ENCODE data around the gene MICALL2. TPM values are rescaled to one million over a fixed set of nuclear protein-coding genes. Genes with fewer than 3 reads are reported as not detected.

MICALL2 gene
- polyA plus RNA-seq, 12 donors = 3.9 to 11.7 (median 5.1) TPM; not detected in 1

DNA sequence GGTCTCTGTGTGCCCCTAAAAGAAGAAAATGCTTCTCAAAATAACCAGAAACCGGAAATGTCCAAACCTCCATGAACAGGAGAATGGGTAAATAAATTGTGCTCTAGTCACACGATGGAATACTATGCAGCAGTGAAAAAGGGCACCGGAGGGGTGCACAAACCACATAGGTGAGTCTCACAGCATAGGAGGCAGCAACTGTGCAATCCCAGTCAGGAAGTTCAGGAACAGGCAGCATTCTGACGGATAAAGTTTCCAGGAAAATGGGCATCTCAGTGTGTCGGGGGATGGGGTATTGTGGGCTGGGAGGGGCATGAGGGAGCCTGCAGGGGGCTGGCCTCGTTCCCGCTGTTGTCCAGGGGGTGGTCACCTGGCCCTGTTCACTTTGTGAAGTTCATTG lies 63.1 kb downstream of the MICALL2 start:
- DNase-seq = no peak

DNA sequence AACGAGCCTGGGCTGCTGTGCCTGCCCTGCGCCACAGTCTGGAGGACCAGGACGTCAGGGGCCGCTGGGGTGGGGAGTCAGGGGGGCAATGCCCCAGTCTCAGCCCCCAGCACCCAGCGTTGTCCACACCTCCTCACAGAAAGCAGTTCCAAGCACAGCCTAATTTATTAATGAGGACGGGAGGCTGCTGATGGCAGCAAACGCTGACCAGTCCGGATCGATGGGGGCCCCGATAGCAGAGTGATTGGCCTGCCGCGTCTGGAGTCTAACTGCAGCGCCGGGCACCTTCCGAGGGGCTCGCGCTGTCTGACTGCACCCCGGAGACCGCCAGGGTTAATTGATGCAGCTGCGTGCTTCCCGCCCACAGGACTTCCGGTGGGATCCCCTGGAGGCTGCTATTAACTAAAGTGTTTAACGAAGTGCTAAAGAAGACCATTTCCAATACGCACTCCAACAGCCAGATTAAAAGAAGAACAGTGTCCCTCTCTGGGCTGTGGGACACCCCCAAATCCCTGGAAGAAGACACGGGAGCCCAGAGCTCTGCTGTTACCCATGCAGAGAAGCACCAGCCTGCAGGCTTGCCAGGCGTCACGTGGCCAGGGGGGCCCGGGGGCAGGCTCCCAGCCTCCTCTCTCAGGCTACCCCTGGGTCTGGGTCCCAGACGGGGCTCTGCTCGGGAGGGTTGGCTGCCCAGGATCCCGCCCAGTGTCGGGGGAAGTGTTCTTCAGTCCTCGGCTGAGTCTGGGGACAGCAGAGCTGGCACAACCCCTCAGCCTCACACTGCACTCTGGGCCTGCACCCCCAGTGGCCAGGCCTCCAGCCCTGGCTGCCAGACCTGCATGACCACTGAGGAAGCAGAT lies 63.8 kb downstream of the MICALL2 start:
- DNase-seq = no peak

DNA sequence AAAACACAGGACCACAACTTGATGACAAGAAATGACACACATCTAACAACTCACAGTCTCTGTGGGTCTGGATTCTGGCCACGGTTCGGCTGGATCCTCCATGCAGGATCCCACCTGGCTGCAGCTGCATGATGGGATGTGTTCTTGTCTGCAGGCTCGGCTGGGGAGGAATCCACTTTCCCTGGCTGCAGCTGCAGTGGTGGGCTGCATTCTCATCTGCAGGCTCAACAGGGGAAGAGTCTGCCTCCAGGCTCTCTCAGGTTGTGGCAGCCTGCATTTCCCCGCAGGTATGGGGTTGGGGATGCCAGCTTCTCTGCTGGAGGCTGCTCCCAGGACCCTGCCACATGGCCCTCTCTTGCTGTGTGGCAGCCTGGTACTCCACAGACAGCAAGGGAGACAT lies 64.9 kb downstream of the MICALL2 start:
- no peak for DNase-seq

DNA sequence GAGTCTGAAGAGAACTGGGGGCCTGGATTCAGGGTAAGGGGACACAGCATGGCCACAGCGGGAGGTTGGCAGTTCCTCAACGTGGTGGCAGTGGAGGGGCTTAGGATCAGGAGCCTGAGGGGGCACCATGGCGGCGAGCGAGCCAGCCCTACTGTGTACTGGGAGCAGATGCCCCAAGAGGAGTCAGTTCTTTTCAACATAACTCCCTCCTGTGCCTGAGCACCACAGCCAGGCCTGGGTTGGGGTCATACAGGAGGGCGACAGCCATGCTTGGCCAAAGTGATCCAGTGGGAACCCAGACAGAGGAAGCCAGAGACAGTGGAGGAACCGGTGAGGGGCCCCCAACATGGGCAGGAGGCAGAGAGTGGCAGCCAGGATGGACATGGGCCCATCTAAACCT lies 65.8 kb downstream of the MICALL2 start:
- DNase-seq = no peak

DNA sequence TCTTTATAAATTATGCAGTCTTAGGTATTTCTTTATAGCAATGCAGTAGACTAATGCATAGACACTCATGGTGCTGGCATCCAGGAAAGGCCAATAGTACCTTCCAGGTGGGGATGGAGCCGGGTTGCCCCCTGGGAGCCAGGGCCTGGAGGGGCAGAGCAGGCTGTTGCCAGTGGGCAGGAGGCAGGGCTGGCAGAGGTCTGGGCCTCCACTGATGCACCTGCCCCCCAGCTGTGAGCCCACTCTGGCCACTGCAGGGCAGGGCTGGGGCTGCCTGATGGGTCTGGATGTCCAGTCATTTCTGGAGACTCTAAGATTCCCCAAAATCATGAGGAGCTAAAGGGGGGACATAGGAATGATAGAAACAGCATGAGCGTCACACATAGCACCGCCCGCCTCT lies 66.7 kb downstream of the MICALL2 start:
- no peak for DNase-seq

DNA sequence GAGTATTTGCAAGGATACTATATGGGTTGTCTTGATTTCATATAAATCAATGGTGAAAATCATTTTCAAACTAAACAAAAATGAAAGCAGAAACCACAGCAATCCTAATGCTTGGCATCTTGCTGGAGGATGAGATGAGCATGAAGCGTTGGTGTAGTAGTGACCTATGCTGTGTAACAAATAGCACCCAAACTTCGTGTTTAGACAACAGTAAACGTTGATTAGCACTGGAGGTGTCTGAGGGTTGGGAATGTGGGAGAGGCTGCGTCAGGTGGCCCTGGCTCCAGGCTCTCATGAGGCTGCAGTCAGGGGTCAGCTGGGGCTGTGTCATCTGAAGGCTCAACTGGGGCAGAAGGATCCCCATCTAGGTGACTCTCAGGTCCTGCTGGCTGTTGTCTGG lies 67.8 kb downstream of the MICALL2 start:
- DNase-seq = no peak

DNA sequence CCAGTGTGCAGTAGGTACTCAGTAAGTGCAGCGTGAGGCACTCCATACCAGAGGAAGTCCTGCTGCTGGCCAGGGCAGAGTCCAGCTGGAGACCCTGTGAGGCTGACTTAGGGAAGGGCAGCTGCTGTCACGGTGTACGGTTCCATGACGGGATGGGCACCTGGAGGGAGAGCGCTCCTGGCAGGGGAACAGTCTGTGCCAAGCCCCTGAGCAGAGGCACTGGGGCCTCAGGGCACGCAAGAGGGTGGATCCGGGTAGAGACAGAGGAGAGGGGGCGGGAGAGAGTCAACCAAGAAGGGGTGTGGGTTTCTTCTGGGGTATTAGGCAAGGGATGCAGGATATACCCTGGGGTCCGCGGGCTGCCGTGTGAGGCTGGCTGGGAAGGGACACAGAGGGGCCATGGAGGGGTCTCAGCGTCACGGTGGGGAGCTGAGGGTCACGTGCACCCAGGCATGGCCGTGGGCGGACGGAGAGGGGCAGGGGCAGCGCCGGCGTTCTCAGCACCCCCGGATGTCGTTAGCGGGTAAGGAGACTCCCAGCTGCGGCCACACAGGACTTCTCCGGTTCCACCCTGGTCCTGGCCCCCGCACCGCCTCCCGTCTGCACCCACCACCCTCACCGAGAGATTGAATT lies 70.5 kb downstream of the MICALL2 start:
- no peak for DNase-seq

DNA sequence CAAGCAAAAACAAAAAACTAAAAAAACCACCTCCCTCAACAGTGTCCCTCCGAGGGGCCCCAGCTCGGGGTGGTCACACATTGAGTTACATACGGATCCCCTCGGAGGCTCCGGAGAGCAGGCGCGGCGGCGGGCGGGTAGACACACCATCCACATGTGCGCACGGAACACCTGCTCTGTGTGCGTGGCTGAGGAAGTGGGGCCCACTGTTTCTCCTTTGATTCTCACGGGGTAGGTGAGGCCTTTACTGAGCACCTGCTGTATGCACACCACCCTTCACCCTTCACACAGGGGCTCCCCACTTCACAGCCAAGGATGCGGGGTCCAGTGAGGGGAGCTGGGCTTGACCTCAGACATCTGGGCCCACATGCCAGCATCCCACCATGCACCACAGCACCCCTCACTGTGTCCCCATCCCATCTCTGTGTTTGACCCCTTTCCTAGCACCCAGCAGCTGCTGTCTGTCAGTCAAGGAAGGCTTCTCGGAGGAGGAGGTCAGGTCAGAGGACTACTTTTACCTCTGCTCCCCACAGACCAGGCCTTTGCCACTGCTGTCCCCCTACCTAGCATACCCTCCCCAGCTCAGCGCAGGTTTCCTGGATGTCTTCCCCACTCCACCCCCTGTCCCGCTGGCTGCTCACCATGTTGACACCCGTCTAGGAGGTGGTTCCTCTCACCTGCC lies 71.1 kb downstream of the MICALL2 start:
- DNase-seq = no peak

DNA sequence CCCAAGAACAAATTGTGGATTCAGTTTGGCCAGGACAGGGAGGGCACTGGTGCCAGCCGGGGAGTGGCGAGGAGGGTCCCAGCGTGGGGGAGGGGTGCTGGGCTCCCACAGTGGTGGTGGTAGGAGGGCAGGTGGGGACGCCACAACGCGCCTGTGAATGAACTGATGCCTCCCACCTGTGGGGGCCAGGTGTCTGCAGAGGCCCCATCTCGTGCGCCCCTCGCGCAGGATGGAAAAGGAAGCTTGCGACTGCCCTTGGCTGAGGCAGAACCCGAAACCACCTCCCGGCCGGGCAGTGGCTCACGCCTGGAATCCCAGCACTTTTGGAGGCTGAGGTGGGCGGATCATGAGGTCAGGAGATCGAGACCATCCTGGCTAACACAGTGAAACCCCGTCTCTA lies 72.0 kb downstream of the MICALL2 start:
- no peak for DNase-seq

DNA sequence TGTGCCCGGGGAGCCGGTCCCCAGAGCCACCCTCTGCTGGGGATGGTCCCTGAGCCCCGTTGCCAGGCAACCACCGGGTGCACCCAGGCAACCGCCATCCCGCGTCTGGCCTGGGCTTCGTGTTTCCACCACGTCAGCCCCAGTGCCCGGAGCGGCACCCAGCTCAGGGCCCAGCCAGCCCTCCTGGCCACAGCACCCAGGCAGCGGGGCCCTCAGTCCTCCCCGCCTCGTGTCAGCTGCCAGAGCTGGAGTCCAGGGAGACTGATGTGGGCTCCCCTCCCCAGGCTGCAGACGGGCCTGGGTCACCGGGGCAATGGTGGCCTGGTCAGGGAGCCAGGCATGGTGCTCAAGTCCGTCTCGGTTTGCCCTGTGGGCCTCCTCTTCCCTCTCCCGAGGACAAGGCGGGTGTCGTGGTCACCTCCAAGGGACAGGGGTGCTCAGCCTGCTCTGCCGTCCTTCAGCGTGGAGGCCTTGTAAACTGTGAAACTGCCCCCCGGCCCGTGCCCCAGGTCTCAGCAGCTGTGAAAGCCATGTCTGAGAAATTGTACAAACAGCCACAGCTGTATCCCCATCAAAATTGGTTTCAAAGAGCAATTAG lies 72.5 kb downstream of the MICALL2 start:
- DNase-seq = no peak

DNA sequence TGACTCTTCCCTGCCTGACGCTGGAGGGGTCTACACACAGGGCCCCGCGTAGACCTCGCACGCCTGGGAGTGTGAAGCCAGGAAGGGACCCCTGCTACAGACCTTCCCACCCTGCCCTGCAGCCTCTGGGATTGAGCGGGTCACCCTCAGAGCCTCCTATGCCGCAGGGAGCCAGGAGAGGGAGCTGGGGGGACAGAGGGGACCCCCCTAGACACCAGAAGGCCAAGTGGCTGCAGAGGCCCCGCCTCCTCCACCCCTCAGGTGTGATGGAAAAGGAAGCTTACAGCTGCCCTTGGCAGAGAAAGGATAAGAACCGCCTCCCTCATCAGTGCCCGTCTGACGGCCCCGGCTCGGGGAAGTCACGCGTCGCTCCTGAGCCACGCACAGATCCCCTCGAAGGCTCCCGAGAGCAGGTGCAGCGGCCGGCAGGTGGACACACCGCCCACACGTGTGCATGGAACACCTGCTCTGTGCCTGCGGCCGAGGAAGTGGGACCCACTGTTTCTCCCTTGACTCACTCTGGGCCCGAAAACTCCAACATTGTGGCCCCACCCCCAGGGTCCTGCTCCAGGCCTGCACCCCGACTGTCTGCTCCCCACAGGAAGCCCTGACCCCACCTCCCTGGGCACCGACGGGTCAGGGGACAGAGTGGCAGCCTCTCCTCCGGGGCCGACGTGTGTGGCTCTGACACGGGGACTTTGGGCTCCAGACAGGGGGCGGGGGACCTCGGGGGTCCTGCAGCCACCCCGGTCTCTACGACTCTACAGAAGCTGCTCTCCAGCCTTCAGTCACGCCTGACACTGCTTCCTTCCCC lies 73.3 kb downstream of the MICALL2 start:
- DNase-seq = no peak

DNA sequence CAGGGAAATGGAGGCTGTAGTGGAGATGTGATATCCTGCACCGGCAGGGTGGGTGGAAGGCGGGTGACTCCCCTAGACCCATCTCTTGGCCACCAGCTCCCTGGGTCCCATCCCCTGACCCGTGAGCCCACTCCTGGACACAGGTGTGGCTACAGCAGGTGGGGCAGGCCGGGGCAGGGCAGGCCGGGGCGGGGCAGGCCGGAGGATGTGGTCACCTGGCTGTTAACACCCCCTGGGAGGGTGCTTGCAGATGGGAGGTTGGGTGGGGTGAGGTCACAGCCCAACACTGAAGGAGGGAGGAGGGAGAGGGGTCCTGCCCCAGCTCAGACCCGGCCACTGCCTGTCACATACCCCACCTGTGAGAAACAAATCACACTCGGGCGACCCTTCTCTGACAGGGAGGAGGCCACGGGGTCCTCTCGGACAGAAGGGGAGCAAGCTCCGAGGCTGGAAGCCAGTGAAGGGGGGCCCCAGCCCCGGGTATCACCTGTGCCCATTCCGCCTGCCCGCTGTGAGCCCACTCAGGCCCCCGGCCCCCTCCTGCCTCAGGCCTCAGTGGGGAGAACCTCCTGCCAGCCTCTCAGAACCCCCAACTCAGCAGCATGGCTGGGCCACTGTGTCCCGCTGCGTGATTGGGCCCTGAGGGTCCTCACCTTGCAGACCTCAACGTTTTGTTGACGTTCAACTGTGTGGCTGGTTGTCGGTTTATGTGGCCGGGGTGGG lies 74.0 kb downstream of the MICALL2 start:
- DNase-seq = no peak

Other genes starting within 250 kb of the MICALL2 start
- not detected for gene UNCX, start 226.6 kb downstream of the MICALL2 start, polyA plus RNA-seq (ENCODE audit: insufficient read length in 12 of 12)
- gene INTS1, start 44.9 kb upstream of the MICALL2 start, polyA plus RNA-seq (ENCODE audit: insufficient read length in 12 of 12) = 10 to 100 TPM in 11 of 12 donors, not detected in 1; 23.9 to 55.2 (median 35.1) TPM
- 10 to 100 TPM in 4 of 12 donors, 1 to 10 TPM in 7, not detected in 1; 6.8 to 21.8 (median 9.0) TPM for gene MAFK, start 71.2 kb upstream of the MICALL2 start, polyA plus RNA-seq (ENCODE audit: insufficient read length in 12 of 12)
- 1 to 10 TPM in 8 of 12 donors, under 1 TPM in 3, not detected in 1; 0.32 to 8.0 (median 1.5) TPM for gene TMEM184A, start 96.7 kb upstream of the MICALL2 start, polyA plus RNA-seq (ENCODE audit: insufficient read length in 12 of 12)
- gene PSMG3, start 110.6 kb upstream of the MICALL2 start, polyA plus RNA-seq (ENCODE audit: insufficient read length in 12 of 12) = 10 to 100 TPM in 11 of 12 donors, not detected in 1; 14.0 to 32.8 (median 19.8) TPM
- 10 to 100 TPM in 2 of 12 donors, 1 to 10 TPM in 9, not detected in 1; 1.6 to 12.9 (median 4.9) TPM for gene ELFN1, start 210.8 kb upstream of the MICALL2 start, polyA plus RNA-seq (ENCODE audit: insufficient read length in 12 of 12)